Stimulated activated CD8-positive, alpha-beta memory T cell treated with anti-CD3 and anti-CD28 coated beads, Interleukin-12 subunit alpha, Interleukin-12 subunit beta, amount 100 ng/mL, for 1 hour (primary cell): ENCODE results near the gene PSMG2.
"Not testable (repeated sequence)": the region's sequence is repeated elsewhere in the genome, so short reads cannot be mapped to it uniquely, and the experiment has no call there.

Source experiments
- DNase-seq: peaks from one replicate; pipeline ENCODE4 v3.0.0-alpha.2; 2020; ENCODE audit warnings: low read depth

Gene PSMG2

DNA sequence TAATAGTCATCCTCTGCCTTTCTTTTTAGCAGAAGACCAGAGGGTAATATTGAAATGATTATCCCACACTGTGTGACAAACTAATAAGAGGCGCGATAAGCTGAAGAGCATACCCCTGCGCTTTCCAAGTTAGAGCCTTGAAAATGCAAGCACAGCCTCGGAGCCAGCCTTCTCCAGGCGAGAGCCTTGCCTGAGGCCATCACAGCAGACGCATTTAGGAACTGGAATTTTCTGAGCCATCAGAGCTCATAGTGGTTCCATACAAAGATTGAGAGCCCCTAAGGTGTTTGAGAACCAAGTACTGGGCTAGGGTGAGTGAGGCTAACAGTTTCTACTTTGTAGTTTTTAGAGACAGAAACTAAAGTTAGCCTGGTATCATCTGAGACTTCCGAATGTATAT lies 19.9 kb downstream of the PSMG2 start:
- no peak for DNase-seq

GRCh38 chr18:12726331-12726730 lies 23.5 kb downstream of the PSMG2 start:
- no peak for DNase-seq

DNA sequence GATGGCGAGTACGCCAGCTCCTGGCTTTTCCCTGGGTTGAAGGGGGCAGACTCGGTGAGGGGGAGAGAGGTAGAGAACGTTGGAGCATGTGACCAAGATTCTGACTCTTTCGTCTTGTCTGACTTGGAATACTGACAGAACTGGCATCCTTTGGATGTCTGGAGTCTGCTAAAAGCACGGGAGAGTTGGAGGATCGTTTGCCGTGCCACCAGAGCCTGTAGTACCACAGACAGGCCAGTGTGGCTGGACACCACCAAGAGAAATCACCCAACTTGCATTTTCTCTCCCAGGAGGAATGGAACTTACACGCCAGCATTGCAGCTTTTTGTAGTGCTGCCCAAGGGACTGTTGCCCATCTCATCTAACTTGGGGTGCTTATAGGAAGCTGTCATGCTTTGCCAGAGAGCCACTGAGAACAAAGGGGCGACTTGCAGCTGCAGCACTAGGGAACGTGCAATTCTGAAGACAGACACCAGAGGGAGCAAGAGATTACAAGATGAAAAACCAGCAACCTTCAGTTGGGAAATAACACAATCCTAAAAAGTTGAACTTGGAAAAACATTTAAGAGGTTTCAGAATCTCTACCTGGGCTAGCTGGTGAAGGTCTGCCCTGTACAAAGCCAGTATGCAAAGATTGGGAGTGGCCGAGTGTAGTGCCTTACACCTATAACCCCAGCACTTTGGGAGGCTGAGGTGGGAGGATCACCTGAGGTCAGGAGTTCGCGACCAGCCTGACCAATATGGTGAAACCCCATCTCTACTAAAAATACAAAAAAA lies 24.1 kb downstream of the PSMG2 start:
- DNase-seq: peak; percentile 37

DNA sequence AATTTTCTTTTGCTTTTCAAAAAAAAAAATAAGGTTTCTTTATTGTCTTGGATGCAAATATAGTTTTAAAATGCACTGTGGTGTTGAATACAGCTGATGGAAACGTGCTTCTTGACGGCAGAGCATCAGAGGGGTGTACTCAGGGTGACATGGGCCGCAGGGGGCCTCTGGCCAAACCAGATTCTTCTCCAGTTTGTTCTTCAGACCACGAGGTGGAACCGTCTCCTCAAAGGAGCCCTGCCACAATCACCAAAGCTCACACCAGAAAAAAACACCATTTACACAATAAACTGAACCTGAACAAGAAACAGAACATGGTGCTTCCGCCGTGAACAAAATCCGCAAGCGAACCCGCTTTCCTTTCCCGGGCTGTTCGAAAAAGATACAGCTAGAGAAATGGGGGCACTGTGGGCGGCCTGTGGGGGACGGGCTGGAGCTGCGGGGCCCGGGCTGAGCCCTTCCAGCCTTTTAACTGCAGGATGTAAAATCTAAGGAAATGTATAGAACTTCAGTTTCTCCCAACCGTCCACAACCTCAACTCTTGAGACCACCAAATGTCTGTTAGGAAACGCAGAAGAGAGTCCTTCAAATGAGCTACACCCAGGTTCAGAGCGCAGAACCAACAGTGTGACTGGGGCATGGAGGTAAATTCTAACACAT lies 34.5 kb downstream of the PSMG2 start:
- DNase-seq: no peak

DNA sequence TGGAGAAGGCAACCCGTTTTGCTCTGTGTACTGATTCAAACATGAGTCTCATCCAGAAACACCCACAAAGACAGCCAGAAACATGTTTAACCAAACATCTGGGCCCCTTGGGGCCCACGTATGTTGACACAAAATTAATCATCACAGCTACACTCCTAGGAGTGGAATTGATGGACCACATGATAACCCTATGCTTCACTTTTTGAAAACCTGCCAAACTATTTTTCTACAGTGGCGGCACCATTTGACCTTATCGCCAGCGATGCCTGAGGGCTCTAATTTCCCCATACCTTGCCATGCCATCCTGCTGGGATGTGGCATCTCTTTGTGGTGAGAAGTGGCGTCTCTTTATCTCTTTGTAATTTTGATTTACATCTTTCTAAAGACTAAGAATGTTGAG lies 38.5 kb downstream of the PSMG2 start:
- no peak for DNase-seq

DNA sequence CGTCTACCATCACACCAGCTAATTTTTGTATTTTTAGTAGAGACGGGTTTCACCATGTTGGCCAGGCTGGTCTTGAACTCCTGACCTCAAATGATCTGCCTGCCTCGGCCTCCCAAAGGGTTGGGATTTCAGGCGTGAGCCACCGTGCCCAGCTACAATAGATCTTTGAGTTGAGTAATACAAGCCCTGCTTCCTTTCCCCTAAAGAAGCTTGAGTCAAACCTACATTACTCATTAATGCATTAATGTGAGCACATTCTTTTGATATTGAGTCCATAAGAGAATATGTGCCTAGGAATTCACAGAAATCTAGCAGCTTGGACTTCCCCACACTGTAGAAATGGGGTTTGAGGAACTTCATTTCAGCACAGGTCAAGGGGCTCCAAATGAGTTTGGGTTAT lies 39.6 kb downstream of the PSMG2 start:
- no peak for DNase-seq

GRCh38 chr18:12744103-12744502 lies 41.3 kb downstream of the PSMG2 start:
- DNase-seq: no peak

DNA sequence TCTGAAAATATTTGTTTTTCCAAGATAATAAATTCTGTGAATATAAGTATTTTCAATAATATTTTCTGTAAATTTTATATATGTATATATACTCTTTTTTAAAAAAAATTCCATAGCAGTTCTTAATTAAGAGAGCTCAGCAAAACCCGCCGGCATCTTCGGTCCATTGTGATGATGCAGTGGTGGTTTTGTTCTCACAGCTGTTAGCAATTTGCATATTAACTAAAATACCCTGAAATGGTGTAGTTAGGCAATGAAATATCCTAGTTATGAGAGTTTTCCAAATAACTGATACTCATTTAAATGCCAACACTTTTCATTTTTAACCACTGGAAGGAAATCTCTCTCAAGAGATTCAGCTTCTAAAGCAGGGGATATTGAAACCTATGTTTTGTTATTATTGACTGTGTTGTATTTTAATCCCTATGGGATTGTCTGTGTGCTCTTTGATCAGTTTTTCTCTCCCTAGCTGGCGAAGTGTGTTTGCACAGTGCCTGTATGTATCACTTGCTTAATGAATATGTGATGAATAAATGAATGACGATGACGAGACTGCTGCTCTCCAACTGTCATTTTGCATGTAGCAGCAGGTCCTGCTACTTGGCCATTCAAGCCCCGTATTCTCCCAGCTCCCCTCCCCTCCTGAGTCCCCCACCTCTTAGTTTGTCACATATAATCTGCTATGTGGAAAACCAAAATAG lies 42.4 kb downstream of the PSMG2 start:
- DNase-seq: no peak

- DNase-seq: no peak
Measured at GRCh38 chr18:12747530-12748315, 44.9 kb downstream of the PSMG2 start.

DNA sequence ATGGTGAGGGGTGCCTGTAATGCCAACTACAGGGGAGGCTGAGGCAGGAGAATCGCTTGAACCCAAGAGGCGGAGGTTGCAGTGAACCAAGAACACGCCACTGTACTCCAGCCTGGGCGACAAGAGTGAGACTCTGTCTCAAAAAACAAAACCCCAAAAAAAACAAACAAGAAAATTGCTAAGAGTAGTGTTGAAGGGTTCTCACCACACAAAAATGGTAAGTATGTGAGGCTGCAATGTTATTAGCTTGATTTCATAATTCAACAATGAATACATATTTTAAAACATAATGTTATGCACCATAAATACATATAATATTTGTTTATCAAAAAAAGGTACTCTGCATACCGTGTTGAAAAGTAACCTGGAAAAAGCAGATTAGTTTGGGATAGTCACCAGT lies 45.8 kb downstream of the PSMG2 start:
- DNase-seq: no peak

DNA sequence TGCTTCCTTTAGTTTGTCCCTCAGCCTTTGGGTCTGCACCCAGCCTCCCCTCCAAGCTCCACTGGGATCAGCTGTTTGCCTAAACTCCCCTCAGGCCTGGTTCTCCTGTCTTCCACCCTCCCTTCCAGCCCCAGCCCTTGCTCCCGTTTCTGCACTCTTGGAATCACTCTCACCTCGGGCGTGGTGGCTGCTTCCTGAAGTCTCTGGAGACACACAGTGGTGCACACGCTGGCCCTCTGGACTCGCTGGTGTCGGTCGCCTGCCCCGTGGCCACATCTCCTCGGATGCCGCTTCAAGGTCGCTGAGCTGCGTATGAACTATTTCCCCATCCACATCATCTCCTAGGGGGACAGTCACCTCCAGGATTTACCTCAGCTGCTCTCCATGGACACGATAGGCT lies 46.3 kb downstream of the PSMG2 start:
- no peak for DNase-seq

GRCh38 chr18:12750076-12750714 lies 47.4 kb downstream of the PSMG2 start:
- DNase-seq: no peak

DNA sequence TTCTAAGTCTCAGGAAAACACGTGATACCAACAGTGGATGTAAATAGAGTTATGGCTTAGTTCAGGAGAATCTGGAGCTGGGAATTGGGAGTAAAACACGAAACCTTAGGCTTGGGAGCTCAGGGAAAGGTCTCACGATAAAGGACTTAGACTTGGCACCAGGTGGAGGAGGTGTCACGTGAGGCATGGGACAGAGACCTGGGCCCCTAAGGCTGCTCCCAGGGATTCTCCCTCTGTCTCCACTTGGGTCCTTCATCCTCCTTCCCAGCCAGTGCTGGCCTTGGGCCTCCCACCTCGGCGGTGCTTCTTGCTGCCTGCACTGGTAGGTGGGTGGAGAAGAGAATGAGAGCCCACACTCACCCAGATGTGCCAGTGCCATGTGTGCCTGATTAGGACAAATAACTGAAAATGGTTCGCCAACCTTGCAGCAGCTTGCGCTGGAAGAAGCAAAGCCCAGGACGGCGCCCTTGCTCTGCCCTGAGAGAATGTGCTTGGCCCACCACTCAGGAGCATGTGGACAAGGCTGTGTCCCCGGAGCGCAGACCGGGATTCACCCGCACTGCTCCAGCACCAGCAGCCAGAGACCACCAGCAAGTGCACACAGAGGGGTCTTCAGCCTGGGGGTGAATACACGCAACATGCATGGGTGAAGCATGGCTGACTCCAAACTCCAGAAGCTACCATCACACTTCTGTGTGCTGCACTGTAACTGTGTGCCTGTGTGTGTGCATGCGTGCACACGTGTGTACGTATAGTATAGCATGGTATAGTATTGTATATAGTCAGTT lies 48.1 kb downstream of the PSMG2 start:
- no peak for DNase-seq

DNA sequence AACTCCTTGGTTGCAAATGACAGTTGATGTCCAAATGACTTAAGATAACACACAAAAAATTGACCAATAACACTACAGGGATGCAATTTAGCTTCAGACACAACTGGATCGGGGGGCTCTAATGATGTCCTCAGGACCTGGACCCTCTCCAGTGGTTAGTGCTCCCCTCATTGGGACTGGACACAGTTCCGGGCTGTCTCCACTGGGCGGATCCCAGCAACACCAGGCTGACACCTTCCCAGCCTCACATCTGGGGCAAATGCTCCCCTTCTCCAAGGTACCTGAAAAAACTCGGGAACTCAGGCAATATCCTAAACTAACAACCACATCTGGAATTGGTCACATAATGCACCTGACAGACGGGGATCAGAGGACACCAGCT lies 48.7 kb downstream of the PSMG2 start:
- DNase-seq: no peak

DNA sequence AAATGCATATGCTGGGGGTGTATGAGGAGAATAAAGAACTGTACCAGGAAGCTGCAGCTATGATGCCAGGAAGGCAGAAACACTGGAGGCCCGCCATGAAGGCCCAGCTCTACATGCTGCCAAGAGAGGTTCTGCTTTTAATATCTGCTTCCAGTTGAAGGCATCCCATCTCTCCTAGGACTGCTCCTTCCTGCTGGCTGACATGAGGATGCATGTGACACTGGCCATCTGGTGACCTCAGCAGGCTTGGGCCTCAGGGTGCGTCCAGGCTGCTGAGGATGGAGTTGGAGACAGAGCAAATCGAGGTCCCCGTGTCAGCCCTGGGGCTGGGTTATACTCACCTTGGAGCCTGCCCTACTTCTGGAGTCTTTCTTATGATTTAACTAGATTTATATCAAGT lies 49.0 kb downstream of the PSMG2 start:
- no peak for DNase-seq

DNA sequence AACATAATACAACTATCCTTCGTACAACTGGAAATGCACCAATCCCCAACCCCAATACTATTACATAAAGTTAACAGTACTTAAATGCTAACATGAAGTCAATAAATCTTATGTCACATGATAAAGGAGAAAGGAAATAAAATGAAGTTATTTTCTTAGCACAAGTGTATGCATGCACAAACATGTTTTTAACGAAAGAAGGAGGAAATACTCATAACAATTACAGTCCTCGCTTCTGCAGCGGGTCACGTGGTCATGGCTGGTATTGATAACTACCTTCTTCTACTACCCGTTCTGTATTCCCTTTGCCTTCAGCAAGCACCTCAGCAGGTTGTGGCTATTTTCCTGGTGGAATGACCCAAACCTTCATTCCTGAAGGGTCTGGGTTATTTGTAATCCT lies 51.7 kb downstream of the PSMG2 start:
- no peak for DNase-seq

DNA sequence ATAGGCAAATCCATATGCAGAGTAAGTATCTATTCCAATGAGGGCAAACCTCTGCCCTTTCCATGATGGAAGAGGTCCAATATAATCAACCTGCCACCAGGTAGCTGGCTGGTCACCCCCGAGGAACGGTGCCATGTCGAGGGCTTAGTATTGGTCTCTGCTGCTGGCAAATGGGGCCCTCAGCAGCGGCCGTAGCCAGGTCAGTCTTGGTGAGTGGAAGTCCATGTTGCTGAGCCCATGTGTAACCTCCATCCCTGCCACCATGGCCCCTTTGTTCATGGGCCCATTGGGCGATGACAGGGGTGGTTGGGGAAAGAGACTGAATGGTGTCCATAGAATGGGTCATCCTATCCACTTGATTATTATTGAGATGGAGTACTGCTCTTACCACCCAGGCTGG lies 52.8 kb downstream of the PSMG2 start:
- not testable (repeated sequence) for DNase-seq

- DNase-seq: not testable (repeated sequence)
Measured at GRCh38 chr18:12756619-12757239, 53.9 kb downstream of the PSMG2 start.

GRCh38 chr18:12758566-12758965 lies 55.7 kb downstream of the PSMG2 start:
- DNase-seq: not testable (repeated sequence)

- DNase-seq: no peak
Measured at GRCh38 chr18:12765126-12765525, 62.3 kb downstream of the PSMG2 start.

DNA sequence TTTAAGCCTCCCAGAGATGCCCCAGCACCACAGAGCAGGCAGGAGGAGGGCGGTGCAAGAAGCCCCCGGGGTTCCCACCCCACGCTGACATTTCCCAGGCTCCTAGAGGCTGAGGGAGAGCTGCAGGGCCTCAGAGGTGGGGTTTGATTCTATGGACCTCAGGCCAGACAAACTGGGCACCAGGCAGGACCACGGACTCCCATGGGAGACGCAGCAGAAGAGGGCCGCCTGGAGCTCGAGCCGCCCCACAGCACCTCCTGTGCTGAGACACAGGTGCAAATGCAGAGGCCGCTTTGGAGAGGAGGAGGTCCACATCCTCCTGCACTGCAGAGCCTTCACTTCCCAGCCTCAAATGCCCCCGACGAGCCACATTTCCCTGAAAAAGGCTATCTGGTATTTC lies 62.7 kb downstream of the PSMG2 start:
- no peak for DNase-seq
